HL-60 (cell line): ENCODE measurements around the gene CD80.
"Not testable (repeated sequence)": the region's sequence is repeated elsewhere in the genome, so short reads cannot be mapped to it uniquely, and the experiment has no call there.

Experiments used
- DNase-seq, 2 experiments: peaks; one replicate each; pipeline ENCODE4 v3.0.0-alpha.2; 2010 to 2020; ENCODE audit warnings: low read depth in 1 of 2, low spot score in 1 of 2
- H3K27ac ChIP-seq: fragments of 250-450 bp; sonication (Bioruptor Pico); replicated peaks from 2 replicates; pipeline ENCODE4 v1.5.1; 2020; ENCODE audit warnings: mild to moderate bottlenecking, moderate library complexity
- H3K27me3 ChIP-seq: fragments of 250-450 bp; sonication (Bioruptor Pico); 2 replicates; pipeline ENCODE4 v1.5.1; 2021; ENCODE audit warnings: mild to moderate bottlenecking, moderate library complexity; ENCODE audit not compliant: insufficient read depth, poor library complexity, severe bottlenecking
- H3K4me3 ChIP-seq: replicated peaks from 2 replicates; pipeline ENCODE4 v1.5.1; 2011; ENCODE audit warnings: mild to moderate bottlenecking, control low read depth, low read length; ENCODE audit not compliant: insufficient read depth
- GABPA ChIP-seq: IDR thresholded peaks from 2 replicates; pipeline ENCODE4 v1.6.1; 2012; ENCODE audit warnings: low read depth
- POLR2AphosphoS5 ChIP-seq: IDR thresholded peaks from 2 replicates; pipeline ENCODE4 v1.6.1; 2012; ENCODE audit warnings: low read depth
- SPI1 ChIP-seq: IDR thresholded peaks from 2 replicates; pipeline ENCODE4 v1.6.1; 2012; ENCODE audit warnings: low read depth, mild to moderate bottlenecking, borderline replicate concordance
- TF ChIP-seq, protein P1 (sequence below): IDR thresholded peaks from 2 replicates; pipeline ENCODE4 v1.6.1; 2012; ENCODE audit warnings: low read depth; ENCODE audit not compliant: insufficient replicate concordance
- TF ChIP-seq, protein P2 (sequence below): IDR thresholded peaks from one replicate; pipeline ENCODE4 v1.5.1; 2011; ENCODE audit warnings: low read length, control low read depth, inconsistent platforms; ENCODE audit not compliant: insufficient read depth

CD80 gene

DNA sequence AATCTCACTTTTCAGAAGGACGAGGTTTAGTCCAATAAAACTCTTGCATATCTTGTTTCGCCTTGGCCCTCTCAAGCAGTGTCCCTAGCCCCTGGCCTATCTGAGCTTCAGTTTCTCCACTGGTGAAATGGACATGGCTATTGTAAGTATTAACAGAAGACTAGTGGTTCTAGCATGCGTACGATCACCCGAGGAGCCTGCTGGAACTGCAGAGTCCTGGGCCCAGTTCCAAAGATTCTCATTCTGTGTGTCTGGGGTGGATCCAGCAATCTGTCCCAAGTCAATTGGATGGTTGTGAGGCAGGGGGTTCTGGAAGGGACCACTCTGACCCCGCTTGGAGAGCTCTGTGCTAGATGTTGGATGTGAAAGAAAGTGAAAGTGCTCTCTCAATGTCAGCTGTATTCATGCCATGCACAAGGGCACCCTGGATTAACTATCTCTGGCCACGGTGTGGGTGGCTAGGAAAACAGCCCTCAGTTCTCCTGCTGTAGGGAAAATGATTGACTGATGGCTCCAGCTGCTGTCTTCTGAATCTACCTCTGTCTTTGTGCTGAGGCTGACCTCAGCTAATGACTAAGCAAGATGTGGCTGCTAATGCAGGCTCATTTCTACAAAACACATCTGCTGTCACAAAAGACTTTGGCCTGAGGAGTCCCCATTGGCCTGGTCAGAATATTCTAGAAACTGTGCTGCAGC is 36.4 kb upstream of the CD80 start:
- H3K27me3 ChIP-seq = no peaks in the 10 kb centered on the region
- DNase-seq = no peak
- no peak overlapping the region for H3K4me3 ChIP-seq
- no peak for TF ChIP-seq POLR2AphosphoS5
- TF ChIP-seq SPI1 = no peak
- TF ChIP-seq GABPA = no peak
- TF ChIP-seq, protein P1, sequence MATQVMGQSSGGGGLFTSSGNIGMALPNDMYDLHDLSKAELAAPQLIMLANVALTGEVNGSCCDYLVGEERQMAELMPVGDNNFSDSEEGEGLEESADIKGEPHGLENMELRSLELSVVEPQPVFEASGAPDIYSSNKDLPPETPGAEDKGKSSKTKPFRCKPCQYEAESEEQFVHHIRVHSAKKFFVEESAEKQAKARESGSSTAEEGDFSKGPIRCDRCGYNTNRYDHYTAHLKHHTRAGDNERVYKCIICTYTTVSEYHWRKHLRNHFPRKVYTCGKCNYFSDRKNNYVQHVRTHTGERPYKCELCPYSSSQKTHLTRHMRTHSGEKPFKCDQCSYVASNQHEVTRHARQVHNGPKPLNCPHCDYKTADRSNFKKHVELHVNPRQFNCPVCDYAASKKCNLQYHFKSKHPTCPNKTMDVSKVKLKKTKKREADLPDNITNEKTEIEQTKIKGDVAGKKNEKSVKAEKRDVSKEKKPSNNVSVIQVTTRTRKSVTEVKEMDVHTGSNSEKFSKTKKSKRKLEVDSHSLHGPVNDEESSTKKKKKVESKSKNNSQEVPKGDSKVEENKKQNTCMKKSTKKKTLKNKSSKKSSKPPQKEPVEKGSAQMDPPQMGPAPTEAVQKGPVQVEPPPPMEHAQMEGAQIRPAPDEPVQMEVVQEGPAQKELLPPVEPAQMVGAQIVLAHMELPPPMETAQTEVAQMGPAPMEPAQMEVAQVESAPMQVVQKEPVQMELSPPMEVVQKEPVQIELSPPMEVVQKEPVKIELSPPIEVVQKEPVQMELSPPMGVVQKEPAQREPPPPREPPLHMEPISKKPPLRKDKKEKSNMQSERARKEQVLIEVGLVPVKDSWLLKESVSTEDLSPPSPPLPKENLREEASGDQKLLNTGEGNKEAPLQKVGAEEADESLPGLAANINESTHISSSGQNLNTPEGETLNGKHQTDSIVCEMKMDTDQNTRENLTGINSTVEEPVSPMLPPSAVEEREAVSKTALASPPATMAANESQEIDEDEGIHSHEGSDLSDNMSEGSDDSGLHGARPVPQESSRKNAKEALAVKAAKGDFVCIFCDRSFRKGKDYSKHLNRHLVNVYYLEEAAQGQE = no peak
- TF ChIP-seq, protein P2, sequence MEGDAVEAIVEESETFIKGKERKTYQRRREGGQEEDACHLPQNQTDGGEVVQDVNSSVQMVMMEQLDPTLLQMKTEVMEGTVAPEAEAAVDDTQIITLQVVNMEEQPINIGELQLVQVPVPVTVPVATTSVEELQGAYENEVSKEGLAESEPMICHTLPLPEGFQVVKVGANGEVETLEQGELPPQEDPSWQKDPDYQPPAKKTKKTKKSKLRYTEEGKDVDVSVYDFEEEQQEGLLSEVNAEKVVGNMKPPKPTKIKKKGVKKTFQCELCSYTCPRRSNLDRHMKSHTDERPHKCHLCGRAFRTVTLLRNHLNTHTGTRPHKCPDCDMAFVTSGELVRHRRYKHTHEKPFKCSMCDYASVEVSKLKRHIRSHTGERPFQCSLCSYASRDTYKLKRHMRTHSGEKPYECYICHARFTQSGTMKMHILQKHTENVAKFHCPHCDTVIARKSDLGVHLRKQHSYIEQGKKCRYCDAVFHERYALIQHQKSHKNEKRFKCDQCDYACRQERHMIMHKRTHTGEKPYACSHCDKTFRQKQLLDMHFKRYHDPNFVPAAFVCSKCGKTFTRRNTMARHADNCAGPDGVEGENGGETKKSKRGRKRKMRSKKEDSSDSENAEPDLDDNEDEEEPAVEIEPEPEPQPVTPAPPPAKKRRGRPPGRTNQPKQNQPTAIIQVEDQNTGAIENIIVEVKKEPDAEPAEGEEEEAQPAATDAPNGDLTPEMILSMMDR = no peak
- no peak overlapping the region for H3K27ac ChIP-seq

DNA sequence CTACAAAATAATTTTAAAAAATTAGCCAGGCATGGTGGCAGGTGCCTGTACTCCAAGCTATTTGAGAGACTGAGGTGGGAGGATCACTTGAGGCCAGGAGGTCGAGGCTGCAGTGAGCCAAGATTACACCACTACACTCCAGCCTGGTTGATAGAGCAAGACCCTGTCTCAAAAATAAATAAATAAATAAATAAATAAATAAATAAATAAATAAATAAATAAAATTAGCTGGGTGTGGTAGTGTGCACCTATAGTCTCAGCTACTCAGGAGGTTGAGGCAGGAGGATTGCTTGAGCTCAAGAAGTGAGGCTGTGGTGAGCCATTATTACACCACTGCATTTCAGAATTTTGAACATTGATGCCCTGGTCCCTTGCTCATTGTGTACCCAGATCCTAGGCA is 35.5 kb upstream of the CD80 start:
- not testable (repeated sequence) for DNase-seq, H3K27ac ChIP-seq, H3K27me3 ChIP-seq, H3K4me3 ChIP-seq

DNA sequence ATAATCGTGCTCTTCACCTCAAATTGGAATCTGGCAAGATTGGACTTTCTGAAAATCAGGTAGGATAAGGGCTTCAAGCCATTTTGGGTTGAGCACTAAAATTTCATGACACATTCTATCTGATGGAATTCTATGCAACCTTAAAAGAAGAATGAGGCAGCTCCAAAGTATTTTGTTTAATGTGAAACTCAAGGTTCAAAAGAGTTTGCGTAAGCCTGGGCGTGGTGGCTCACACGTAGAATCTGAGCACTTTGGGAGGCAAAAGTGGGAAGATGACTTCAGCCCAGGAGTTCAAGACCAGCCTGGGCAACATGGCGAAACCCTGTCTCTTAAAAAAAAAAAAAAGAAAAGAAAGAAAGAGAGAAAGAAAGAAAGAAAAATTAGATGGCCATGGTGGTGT is 34.7 kb upstream of the CD80 start:
- TF ChIP-seq POLR2AphosphoS5 = no peak
- TF ChIP-seq, protein P2 = no peak
- no peak for TF ChIP-seq SPI1
- no peak for TF ChIP-seq GABPA
- TF ChIP-seq, protein P1 = no peak
- no peak overlapping the region for H3K27ac ChIP-seq
- H3K27me3 ChIP-seq = no peaks in the 10 kb centered on the region
- H3K4me3 ChIP-seq = no peak overlapping the region
- no peak for DNase-seq

DNA sequence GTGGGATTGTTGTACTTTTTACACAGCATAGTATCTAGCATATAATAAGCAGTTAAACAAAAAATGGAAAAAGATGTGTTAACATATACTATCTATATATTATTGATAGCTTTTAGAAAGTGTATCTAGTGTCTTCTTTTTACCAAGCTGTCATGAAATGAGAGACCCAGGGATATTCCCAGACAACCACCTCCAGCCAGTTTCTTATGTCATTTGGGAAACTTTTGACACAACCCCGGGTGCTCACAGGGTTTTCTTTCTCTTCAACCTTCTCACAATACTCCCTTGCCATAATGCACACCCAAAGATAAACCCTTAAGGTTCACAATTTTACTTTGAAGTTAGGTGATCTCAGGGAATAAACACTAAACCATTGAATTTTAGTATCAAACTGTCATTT is 33.4 kb upstream of the CD80 start:
- DNase-seq = no peak
- Histone ChIP-seq H3K27ac (no peak overlapping the region), H3K4me3 (no peak overlapping the region), H3K27me3 (no peaks in the 10 kb centered on the region)
- no peak for TF ChIP-seq GABPA
- TF ChIP-seq, protein P2 = no peak
- TF ChIP-seq, protein P1 = no peak
- TF ChIP-seq POLR2AphosphoS5 = no peak
- TF ChIP-seq SPI1 = no peak
